ENCODE data around the gene ABITRAM. TPM values are rescaled to one million over a fixed set of nuclear protein-coding genes. Genes with fewer than 3 reads are reported as not detected.
"Not testable (repeated sequence)": the region's sequence is repeated elsewhere in the genome, so short reads cannot be mapped to it uniquely, and the experiment has no call there.

The ABITRAM gene
- total and polyA plus RNA-seq, 2 of the 13 experiments (the other 11 are each of a cell fraction or from before 2014, with no cell fraction given), result 10.2 to 21.6 TPM

- H4K20me1 ChIP-seq (ENCODE audit: insufficient read depth, low read length), result no peaks in the 10 kb centered on the region
- no peak overlapping the region for H3K9ac ChIP-seq (ENCODE audit: insufficient read depth, low read depth, low read length)
- H3K79me2 ChIP-seq (ENCODE audit: insufficient read depth, low read length), result no peaks in the 10 kb centered on the region
- no peak overlapping the region for H3K4me2 ChIP-seq (ENCODE audit: low read depth, low read length)
- ATAC-seq (no peak), DNase-seq (ENCODE audit: low spot score) (no peak), FAIRE-seq (no peak)
- in situ Hi-C loops (cut with HindIII; ENCODE audit: extremely low pct_ligation_motif_present, low pct_unique_long_range_greater_than_20kb) (no loop called here), intact Hi-C loops (cut with micrococcal nuclease; ENCODE audit: unreplicated experiment) (no loop called here)
- no peak overlapping the region for H2AFZ ChIP-seq (ENCODE audit: low read length)
- H3K27me3 ChIP-seq (ENCODE audit: control insufficient read depth in 1 of 2, insufficient read depth in 2 of 2, low read length in 2 of 2), result no peaks in the 10 kb centered on the region
- no peaks in the 10 kb centered on the region for H3K4me1 ChIP-seq (ENCODE audit: insufficient read depth, low read length)
- BruUV-seq (replicated peaks), result no TSS peak
- no peaks in the 10 kb centered on the region for H3K9me3 ChIP-seq (ENCODE audit: low read length)
- no peak overlapping the region for H3K4me3 ChIP-seq (replicated peaks in 1 of 3; ENCODE audit: insufficient read depth in 1 of 3, low read depth in 2 of 3, low read length in 3 of 3)
- no peak overlapping the region for H3K27ac ChIP-seq (ENCODE audit: extremely low read length, insufficient read depth, low read length)
- TF ChIP-seq NFAT5 (CRISPR knock-in tag; IDR thresholded peaks at IDR 0.05), result no peak
- no peak for TF ChIP-seq DRAP1 (CRISPR knock-in tag; IDR thresholded peaks at IDR 0.05)
- no peak for TF ChIP-seq SP140L (CRISPR knock-in tag; IDR thresholded peaks at IDR 0.05; ENCODE audit: borderline replicate concordance)
- ChIA-PET POLR2A (no interaction called here), CTCF (ENCODE audit: low intra/inter-chr PET ratio, low total read pairs) (no interaction called here)
- peaks cover 8 to 39% of the 10 kb centered on the region in 2 experiments; a peak in 3 of 5 replicates for H3K36me3 ChIP-seq (replicated peaks in 1 of 2; ENCODE audit: control insufficient read depth in 1 of 2, insufficient read depth in 2 of 2, low read length in 2 of 2)
These were observed 33.7 kb downstream of the ABITRAM start for GRCh38 chr9:108967916-108968315.

- CTCF ChIA-PET (ENCODE audit: low intra/inter-chr PET ratio, low total read pairs); ATAC-seq; H3K79me2 ChIP-seq (ENCODE audit: insufficient read depth, low read length); FAIRE-seq; DNase-seq (ENCODE audit: low spot score); H3K4me2 ChIP-seq (ENCODE audit: low read depth, low read length); H3K4me1 ChIP-seq (ENCODE audit: insufficient read depth, low read length); POLR2A ChIA-PET; H3K9me3 ChIP-seq (ENCODE audit: low read length); H3K27me3 ChIP-seq (ENCODE audit: control insufficient read depth in 1 of 2, insufficient read depth in 2 of 2, low read length in 2 of 2); H2AFZ ChIP-seq (ENCODE audit: low read length); in situ Hi-C loops (cut with HindIII; ENCODE audit: extremely low pct_ligation_motif_present, low pct_unique_long_range_greater_than_20kb); intact Hi-C loops (cut with micrococcal nuclease; ENCODE audit: unreplicated experiment); H3K4me3 ChIP-seq (replicated peaks in 1 of 3; ENCODE audit: insufficient read depth in 1 of 3, low read depth in 2 of 3, low read length in 3 of 3); H3K27ac ChIP-seq (ENCODE audit: extremely low read length, insufficient read depth, low read length); BruUV-seq (replicated peaks); H3K9ac ChIP-seq (ENCODE audit: insufficient read depth, low read depth, low read length); H4K20me1 ChIP-seq (ENCODE audit: insufficient read depth, low read length): not testable (repeated sequence)
- peaks cover 5 to 28% of the 10 kb centered on the region in 2 experiments; a peak in 2 of 5 replicates for H3K36me3 ChIP-seq (replicated peaks in 1 of 2; ENCODE audit: control insufficient read depth in 1 of 2, insufficient read depth in 2 of 2, low read length in 2 of 2)
- WGBS (ENCODE audit: low lambda C conversion rate), result 100% methylated on average over 2 of the region's 2 CpGs
These were observed 37.2 kb downstream of the ABITRAM start for GRCh38 chr9:108971392-108971791.
